ENCODE measurements around the gene SCTR.

The SCTR gene

GRCh38 chr2:119440873-119441272, 83.4 kb downstream of the SCTR start:
- no peak for DNase-seq

GRCh38 chr2:119440501-119440870, 83.8 kb downstream of the SCTR start:
- no peak for DNase-seq

- no peak for DNase-seq
Measured at GRCh38 chr2:119439574-119440500, 84.4 kb downstream of the SCTR start.

GRCh38 chr2:119438726-119439284, 85.5 kb downstream of the SCTR start:
- no peak for DNase-seq

- no peak for DNase-seq
Measured at GRCh38 chr2:119438128-119438656, 86.1 kb downstream of the SCTR start.

- no peak for DNase-seq
Measured at GRCh38 chr2:119436993-119437772, 87.1 kb downstream of the SCTR start.

GRCh38 chr2:119435953-119436297, 88.4 kb downstream of the SCTR start:
- DNase-seq: no peak

- DNase-seq: no peak
Measured at GRCh38 chr2:119435081-119435952, 89.0 kb downstream of the SCTR start.

GRCh38 chr2:119434664-119435063, 89.6 kb downstream of the SCTR start:
- no peak for DNase-seq

GRCh38 chr2:119433636-119434327, 90.5 kb downstream of the SCTR start:
- DNase-seq: no peak

- DNase-seq: no peak
Measured at GRCh38 chr2:119432851-119433522, 91.3 kb downstream of the SCTR start.

GRCh38 chr2:119431976-119432850, 92.1 kb downstream of the SCTR start:
- DNase-seq: no peak

GRCh38 chr2:119431155-119431975, 92.9 kb downstream of the SCTR start, which contains the start of gene TMEM37:
Gene TMEM37 (plus strand): TSS chr2:119431854. CDS start chr2:119431904, 50 bp downstream.
- no peak for DNase-seq

- no peak for DNase-seq
Measured at GRCh38 chr2:119430023-119430498, 94.2 kb downstream of the SCTR start.

- DNase-seq: no peak
Measured at GRCh38 chr2:119429225-119429981, 94.9 kb downstream of the SCTR start.

- no peak for DNase-seq
Measured at GRCh38 chr2:119428488-119429224, 95.6 kb downstream of the SCTR start.

- DNase-seq: no peak
Measured at GRCh38 chr2:119427756-119428155, 96.5 kb downstream of the SCTR start.

All from NCI-H748 treated with DMSO at 0.1 percent for 48 hours (cell line).